SK-N-SH treated with all-trans-retinoic acid at 6 μM for 48 hours (cell line): ENCODE measurements around the gene S100B.

Experiments
- CREB5 ChIP-seq: fragments of 250-450 bp; sonication (Bioruptor Pico); IDR thresholded peaks from 2 replicates; pipeline ENCODE4 v1.5.1; 2020; ENCODE audit warnings: low read depth, mild to moderate bottlenecking, moderate library complexity
- CSRNP3 ChIP-seq: fragments of 250-450 bp; sonication (Bioruptor Pico); IDR thresholded peaks from 2 replicates; pipeline ENCODE4 v1.5.1; 2021; ENCODE audit warnings: mild to moderate bottlenecking, moderate library complexity
- ESRRG ChIP-seq: fragments of 250-450 bp; sonication (Bioruptor Pico); IDR thresholded peaks from 2 replicates; pipeline ENCODE4 v1.6.1; 2021; ENCODE audit warnings: mild to moderate bottlenecking
- PATZ1 ChIP-seq: fragments of 250-450 bp; sonication (Bioruptor Pico); IDR thresholded peaks from 2 replicates; pipeline ENCODE4 v1.8.0; 2020; ENCODE audit warnings: mild to moderate bottlenecking, moderate library complexity, borderline replicate concordance
- POU6F1 ChIP-seq: fragments of 250-450 bp; sonication (Bioruptor Pico); IDR thresholded peaks from 2 replicates; pipeline ENCODE4 v1.8.0; 2021; ENCODE audit warnings: low read depth, mild to moderate bottlenecking, moderate library complexity, borderline replicate concordance
- PPARA ChIP-seq: fragments of 250-450 bp; sonication (Bioruptor Pico); IDR thresholded peaks from 2 replicates; pipeline ENCODE4 v1.5.0; 2020; ENCODE audit warnings: mild to moderate bottlenecking, borderline replicate concordance
- RARB ChIP-seq: fragments of 250-450 bp; sonication (Bioruptor Pico); IDR thresholded peaks from 2 replicates; pipeline ENCODE4 v1.8.0; 2021; ENCODE audit warnings: mild to moderate bottlenecking, moderate library complexity
- ZFP3 ChIP-seq: fragments of 250-450 bp; sonication (Bioruptor Pico); IDR thresholded peaks from 2 replicates; pipeline ENCODE4 v1.5.0; 2020; ENCODE audit warnings: mild to moderate bottlenecking, moderate library complexity
- ZFP30 ChIP-seq: fragments of 450-650 bp; formaldehyde crosslinking; IDR thresholded peaks from 2 replicates; pipeline ENCODE4 v1.5.0; 2022; ENCODE audit warnings: mild to moderate bottlenecking, moderate library complexity
- ZNF8 ChIP-seq: fragments of 450-650 bp; formaldehyde crosslinking; IDR thresholded peaks from 2 replicates; pipeline ENCODE4 v1.5.0; 2020; ENCODE audit warnings: mild to moderate bottlenecking, moderate library complexity

GRCh38 chr21:46624050-46624449 lies 19.2 kb upstream of the S100B start:
- TF ChIP-seq CREB5 (CRISPR knock-in tag) (no peak), PPARA (CRISPR knock-in tag) (no peak), POU6F1 (no peak), ZFP3 (CRISPR knock-in tag) (no peak), ZNF8 (CRISPR knock-in tag) (no peak), CSRNP3 (CRISPR knock-in tag) (no peak), ESRRG (CRISPR knock-in tag) (no peak), ZFP30 (CRISPR knock-in tag) (no peak), PATZ1 (CRISPR knock-in tag) (no peak), RARB (CRISPR knock-in tag) (no peak)
